ENCODE measurements around the gene MAS1. TPM values are rescaled to one million over a fixed set of nuclear protein-coding genes. Genes with fewer than 3 reads are reported as not detected.

The MAS1 gene
- total and polyA plus RNA-seq, 9 of the 15 experiments (the other 6 are each of a cell fraction or from before 2014, with no cell fraction given): not detected

DNA sequence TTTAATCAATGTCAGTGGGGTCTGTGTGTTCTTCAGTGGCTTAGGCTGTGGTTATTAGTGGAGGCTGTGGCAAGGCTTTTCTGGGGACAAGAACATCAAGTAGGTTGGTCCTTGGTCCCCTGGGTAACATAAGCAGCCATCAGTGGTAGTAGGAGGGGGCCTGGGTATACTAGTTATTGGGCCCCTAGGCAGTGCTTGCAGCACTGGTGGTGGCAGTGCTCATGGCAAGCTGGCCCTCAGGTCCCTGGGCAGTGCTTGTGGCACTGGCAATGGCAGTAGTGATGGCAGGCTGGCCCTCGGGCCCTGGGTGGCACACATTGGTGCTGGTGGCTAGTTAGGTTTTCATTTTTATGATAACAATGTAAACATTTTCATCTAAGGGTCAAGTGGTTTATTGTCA is 32.5 kb upstream of the MAS1 start (continued):
- no peak for TF ChIP-seq TAL1 (IDR thresholded peaks at IDR 0.05)
- no peak for TF ChIP-seq STAT6 (CRISPR knock-in tag; IDR thresholded peaks at IDR 0.05)
- TF ChIP-seq SRSF1 (IDR thresholded peaks at IDR 0.05; ENCODE audit: low read depth, low read length): no peak
- TF ChIP-seq CBX8 (IDR thresholded peaks at IDR 0.05; ENCODE audit: borderline replicate concordance, extremely low read depth, low read depth, low read length, poor library complexity, severe bottlenecking): no peak
- TF ChIP-seq, protein P1, sequence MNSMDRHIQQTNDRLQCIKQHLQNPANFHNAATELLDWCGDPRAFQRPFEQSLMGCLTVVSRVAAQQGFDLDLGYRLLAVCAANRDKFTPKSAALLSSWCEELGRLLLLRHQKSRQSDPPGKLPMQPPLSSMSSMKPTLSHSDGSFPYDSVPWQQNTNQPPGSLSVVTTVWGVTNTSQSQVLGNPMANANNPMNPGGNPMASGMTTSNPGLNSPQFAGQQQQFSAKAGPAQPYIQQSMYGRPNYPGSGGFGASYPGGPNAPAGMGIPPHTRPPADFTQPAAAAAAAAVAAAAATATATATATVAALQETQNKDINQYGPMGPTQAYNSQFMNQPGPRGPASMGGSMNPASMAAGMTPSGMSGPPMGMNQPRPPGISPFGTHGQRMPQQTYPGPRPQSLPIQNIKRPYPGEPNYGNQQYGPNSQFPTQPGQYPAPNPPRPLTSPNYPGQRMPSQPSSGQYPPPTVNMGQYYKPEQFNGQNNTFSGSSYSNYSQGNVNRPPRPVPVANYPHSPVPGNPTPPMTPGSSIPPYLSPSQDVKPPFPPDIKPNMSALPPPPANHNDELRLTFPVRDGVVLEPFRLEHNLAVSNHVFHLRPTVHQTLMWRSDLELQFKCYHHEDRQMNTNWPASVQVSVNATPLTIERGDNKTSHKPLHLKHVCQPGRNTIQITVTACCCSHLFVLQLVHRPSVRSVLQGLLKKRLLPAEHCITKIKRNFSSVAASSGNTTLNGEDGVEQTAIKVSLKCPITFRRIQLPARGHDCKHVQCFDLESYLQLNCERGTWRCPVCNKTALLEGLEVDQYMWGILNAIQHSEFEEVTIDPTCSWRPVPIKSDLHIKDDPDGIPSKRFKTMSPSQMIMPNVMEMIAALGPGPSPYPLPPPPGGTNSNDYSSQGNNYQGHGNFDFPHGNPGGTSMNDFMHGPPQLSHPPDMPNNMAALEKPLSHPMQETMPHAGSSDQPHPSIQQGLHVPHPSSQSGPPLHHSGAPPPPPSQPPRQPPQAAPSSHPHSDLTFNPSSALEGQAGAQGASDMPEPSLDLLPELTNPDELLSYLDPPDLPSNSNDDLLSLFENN (IDR thresholded peaks at IDR 0.05; ENCODE audit: low read depth in 2 of 2, low read length in 2 of 2): no peak
- TF ChIP-seq MITF (IDR thresholded peaks at IDR 0.05): no peak
- no peak for TF ChIP-seq FOXA3 (CRISPR knock-in tag; conservative IDR thresholded peaks at IDR 0.05 in 1 of 2, IDR thresholded peaks at IDR 0.05 in 1 of 2)
- no peak for TF ChIP-seq ZNF274 (IDR thresholded peaks at IDR 0.05; ENCODE audit: borderline replicate concordance, low read depth, low read length)

All from K562 (cell line).